Pulmonary artery endothelial cell (primary cell): Measurements from ENCODE around the gene ZDHHC4. TPM values are rescaled to one million over a fixed set of nuclear protein-coding genes. Genes with fewer than 3 reads are reported as not detected.
"Not testable (repeated sequence)": the region's sequence is repeated elsewhere in the genome, so short reads cannot be mapped to it uniquely, and the experiment has no call there.

ENCODE experiments used
- DNase-seq: peaks from one replicate; pipeline ENCODE4 v3.0.0-alpha.2; 2011; ENCODE audit warnings: low read depth, low spot score
- total RNA-seq: library from RNA; depleted of rRNA; stranded (reverse); fragments of >200 nt; gene quantifications from 2 replicates; pipeline ENCODE4 v1.2.3, GENCODE V29; 2014

ZDHHC4 gene
- total RNA-seq, 1 donor from 2014 or later: 53.7 TPM

DNA sequence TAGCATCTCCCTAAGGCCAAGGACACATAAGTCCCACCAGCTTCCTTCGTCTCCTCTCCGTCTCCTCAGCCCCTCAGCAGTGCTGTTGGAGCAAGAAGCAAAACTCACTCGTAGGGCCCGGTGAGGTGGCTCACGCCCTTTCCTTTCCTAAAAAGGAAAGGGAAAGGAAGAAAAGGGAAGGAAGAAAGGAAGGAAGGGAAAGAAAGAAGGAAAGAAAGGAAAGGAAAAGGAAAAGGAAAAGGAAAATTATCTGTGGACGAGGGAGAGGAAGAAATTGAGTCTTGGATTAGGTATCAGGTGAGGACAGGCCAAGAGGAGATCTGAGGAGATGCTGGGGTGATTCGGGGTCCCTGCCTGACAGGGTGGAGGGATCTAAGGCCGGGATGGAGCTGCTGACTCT is 56.8 kb downstream of the ZDHHC4 start:
- DNase-seq: no peak

- not testable (repeated sequence) for DNase-seq
These were observed 57.7 kb downstream of the ZDHHC4 start for GRCh38 chr7:6634971-6635370.

- no peak for DNase-seq
These were observed 59.7 kb downstream of the ZDHHC4 start, which contains the start of gene ZNF316 for GRCh38 chr7:6636741-6637543. ZNF316 (plus strand) TSS chr7:6637318; CDS start chr7:6642410, 5,092 bp downstream.

DNA sequence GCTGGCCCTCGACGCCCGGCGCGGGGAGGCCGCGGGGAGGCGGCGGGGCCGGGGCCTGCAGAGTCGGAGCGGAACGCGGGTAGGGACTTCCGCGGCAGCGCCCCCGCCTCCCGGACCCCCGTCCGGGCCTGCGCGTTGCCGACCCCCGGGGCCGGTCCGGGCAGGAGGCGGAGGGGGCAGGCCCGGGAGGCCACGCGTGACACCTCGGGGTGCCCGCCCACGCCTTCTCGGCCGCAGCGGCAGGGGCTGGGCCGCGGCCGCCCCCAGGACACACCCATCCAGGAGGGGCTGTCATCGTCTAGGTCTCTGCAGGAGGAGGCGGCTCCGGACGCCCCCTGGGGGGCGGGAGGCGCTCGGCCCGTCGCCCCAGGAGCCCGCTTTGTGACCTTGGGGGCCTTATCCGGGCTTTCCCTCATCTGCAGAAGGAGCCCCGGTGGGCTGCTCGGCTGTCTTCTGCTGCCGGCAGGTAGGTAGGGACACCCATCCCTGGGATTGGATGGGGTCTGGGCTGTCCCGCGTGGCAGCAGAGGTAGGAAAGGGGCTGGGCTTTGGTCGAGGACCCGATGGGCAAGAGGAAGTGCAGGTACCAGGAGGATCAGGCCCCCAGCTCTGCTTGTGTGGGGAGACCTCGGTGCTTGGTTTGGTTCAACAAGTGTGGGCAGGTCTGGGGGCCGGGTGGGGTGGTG is 60.4 kb downstream of the ZDHHC4 start:
- no peak for DNase-seq

Other genes starting within 250 kb of the ZDHHC4 start
- 13.5 and 18.9 TPM in 2 replicates for gene FAM220A, start 228.5 kb upstream of the ZDHHC4 start, total RNA-seq
- 75.9 and 76.6 TPM in 2 replicates for gene RAC1, start 202.9 kb upstream of the ZDHHC4 start, total RNA-seq
- gene DAGLB, start 129.5 kb upstream of the ZDHHC4 start, total RNA-seq: 14.0 and 22.4 TPM in 2 replicates
- gene KDELR2, start 93.3 kb upstream of the ZDHHC4 start, total RNA-seq: 140 and 188 TPM in 2 replicates
- 0.04 TPM in 1 of 2 replicates, not detected in the other for gene GRID2IP, start 26.0 kb upstream of the ZDHHC4 start, total RNA-seq
- gene INTS15, start 12.6 kb downstream of the ZDHHC4 start, total RNA-seq: 10.9 and 13.6 TPM in 2 replicates
- 0.39 and 0.79 TPM in 2 replicates for gene ZNF853, start 38.2 kb downstream of the ZDHHC4 start, total RNA-seq
- 10.7 and 12.8 TPM in 2 replicates for gene ZNF316, start 59.9 kb downstream of the ZDHHC4 start, total RNA-seq
- 12.4 and 15.9 TPM in 2 replicates for gene ZNF12, start 129.5 kb downstream of the ZDHHC4 start, total RNA-seq
- gene RSPH10B2, start 176.6 kb downstream of the ZDHHC4 start, total RNA-seq: 0.13 TPM in 1 of 2 replicates, not detected in the other
- 57.1 and 60.9 TPM in 2 replicates for gene CCZ1B, start 248.8 kb downstream of the ZDHHC4 start, total RNA-seq